Mesothelial cell of epicardium (in vitro differentiated cells): ENCODE results near the gene APEX1. TPM values are rescaled to one million over a fixed set of nuclear protein-coding genes. Genes with fewer than 3 reads are reported as not detected.

Experiments used
- DNase-seq, 2 experiments: peaks; one replicate each; pipeline ENCODE4 v3.0.0; 2021; ENCODE audit warnings: low spot score in 2 of 2; ENCODE audit not compliant: unreplicated experiment in 2 of 2
- H3K27ac Mint-ChIP-seq: 2 replicates; pipeline ENCODE4 v1.8.0; 2021; ENCODE audit warnings: mixed read lengths
- H3K27me3 Mint-ChIP-seq: 2 replicates; pipeline ENCODE4 v1.8.0; 2021; ENCODE audit warnings: low read depth, mixed read lengths
- H3K36me3 Mint-ChIP-seq: 2 replicates; pipeline ENCODE4 v1.8.0; 2021; ENCODE audit warnings: mixed read lengths
- H3K4me1 Mint-ChIP-seq: 2 replicates; pipeline ENCODE4 v1.8.0; 2021; ENCODE audit warnings: mixed read lengths
- H3K4me3 Mint-ChIP-seq: 2 replicates; pipeline ENCODE4 v1.8.0; 2021; ENCODE audit warnings: mild to moderate bottlenecking, moderate library complexity, mixed read lengths
- H3K9me3 Mint-ChIP-seq: 2 replicates; pipeline ENCODE4 v1.8.0; 2021; ENCODE audit warnings: mixed read lengths
- total RNA-seq: library from RNA; stranded (reverse); gene quantifications from 3 replicates; pipeline ENCODE4 v1.2.1, GENCODE V29; 2021
- TF ChIP-seq, protein P1 (sequence below): fragments of 200-600 bp; sonication (generic); IDR thresholded peaks from one replicate; pipeline ENCODE4 v1.5.0; 2021; ENCODE audit warnings: antibody characterized with exemption; ENCODE audit not compliant: unreplicated experiment

Gene APEX1
- total RNA-seq, 1 donor from 2014 or later = 283 TPM

DNA sequence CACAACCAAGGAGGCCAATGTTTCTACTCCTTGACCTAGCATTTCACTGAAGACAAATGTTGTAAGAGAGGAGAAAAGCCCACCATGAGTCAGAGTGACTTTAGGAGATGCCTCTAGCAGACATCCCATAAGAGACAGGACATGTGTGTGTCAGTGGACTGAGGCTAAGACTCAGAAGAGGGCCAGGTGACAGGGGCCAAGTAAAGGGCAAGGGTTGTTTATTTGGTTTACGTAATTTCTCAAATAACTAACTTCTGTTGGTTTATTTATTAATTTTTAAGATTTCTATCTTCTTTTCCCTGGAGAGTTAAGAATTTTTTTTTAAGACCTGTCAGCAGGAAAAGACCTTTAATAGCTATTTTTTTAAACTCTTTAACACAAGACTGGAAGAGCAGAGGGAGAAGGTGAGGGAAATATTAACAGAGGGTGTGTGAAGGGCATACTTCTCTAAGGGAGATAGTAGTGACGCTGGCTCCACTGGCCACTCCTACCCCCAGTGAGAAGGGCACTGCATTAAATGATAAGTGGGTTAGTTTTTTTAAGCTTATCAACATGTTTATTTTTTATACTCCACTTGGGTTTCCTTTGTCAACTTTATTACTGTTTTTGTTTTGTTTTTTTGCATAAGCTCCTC, 17.6 kb downstream of the APEX1 start:
- H3K4me3 Mint-ChIP-seq = no peak overlapping the region
- peaks cover 14% of the 10 kb centered on the region for H3K36me3 Mint-ChIP-seq
- no peak overlapping the region for H3K27ac Mint-ChIP-seq
- peaks cover 16% of the 10 kb centered on the region for H3K4me1 Mint-ChIP-seq
- H3K27me3 Mint-ChIP-seq = no peaks in the 10 kb centered on the region
- no peaks in the 10 kb centered on the region for H3K9me3 Mint-ChIP-seq
- TF ChIP-seq, protein P1, sequence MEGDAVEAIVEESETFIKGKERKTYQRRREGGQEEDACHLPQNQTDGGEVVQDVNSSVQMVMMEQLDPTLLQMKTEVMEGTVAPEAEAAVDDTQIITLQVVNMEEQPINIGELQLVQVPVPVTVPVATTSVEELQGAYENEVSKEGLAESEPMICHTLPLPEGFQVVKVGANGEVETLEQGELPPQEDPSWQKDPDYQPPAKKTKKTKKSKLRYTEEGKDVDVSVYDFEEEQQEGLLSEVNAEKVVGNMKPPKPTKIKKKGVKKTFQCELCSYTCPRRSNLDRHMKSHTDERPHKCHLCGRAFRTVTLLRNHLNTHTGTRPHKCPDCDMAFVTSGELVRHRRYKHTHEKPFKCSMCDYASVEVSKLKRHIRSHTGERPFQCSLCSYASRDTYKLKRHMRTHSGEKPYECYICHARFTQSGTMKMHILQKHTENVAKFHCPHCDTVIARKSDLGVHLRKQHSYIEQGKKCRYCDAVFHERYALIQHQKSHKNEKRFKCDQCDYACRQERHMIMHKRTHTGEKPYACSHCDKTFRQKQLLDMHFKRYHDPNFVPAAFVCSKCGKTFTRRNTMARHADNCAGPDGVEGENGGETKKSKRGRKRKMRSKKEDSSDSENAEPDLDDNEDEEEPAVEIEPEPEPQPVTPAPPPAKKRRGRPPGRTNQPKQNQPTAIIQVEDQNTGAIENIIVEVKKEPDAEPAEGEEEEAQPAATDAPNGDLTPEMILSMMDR = no peak
- no peak for DNase-seq

- Mint-ChIP-seq H3K9me3 (no peaks in the 10 kb centered on the region), H3K27ac (no peak overlapping the region), H3K27me3 (no peaks in the 10 kb centered on the region), H3K4me3 (no peak overlapping the region), H3K4me1 (no peaks in the 10 kb centered on the region), H3K36me3 (peaks cover 15% of the 10 kb centered on the region)
- TF ChIP-seq, protein P1 = no peak
- DNase-seq = no peak
Observed at GRCh38 chr14:20476776-20477175, 21.8 kb downstream of the APEX1 start.

- H3K36me3 Mint-ChIP-seq = peaks cover 15% of the 10 kb centered on the region
- H3K27ac Mint-ChIP-seq = no peak overlapping the region
- H3K27me3 Mint-ChIP-seq = no peaks in the 10 kb centered on the region
- DNase-seq = no peak
- TF ChIP-seq, protein P1 = no peak
- H3K4me1 Mint-ChIP-seq = no peaks in the 10 kb centered on the region
- no peaks in the 10 kb centered on the region for H3K9me3 Mint-ChIP-seq
- H3K4me3 Mint-ChIP-seq = no peak overlapping the region
Observed at GRCh38 chr14:20477211-20477876, 22.3 kb downstream of the APEX1 start.

DNA sequence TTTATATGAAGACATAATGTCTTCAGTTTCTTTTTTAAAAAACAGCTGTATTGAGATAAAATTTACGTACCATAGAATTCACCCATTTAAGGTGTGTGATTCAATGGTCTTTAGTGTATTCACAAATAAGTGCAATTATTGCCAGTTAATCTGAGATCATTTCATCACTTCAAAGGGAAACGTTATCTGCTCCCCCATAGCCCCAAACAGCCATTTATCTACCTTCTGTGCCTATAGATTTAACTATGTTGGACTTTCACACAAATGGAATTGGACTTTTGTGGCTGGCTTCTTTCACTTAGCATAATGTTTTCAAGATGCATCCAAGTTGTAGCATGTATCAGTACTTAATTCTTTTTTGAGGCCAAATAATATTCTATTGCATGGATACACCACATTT, 23.9 kb downstream of the APEX1 start:
- peaks cover 3% of the 10 kb centered on the region for H3K27me3 Mint-ChIP-seq
- DNase-seq = no peak
- peaks cover 15% of the 10 kb centered on the region for H3K36me3 Mint-ChIP-seq
- no peak overlapping the region for H3K4me3 Mint-ChIP-seq
- H3K9me3 Mint-ChIP-seq = no peaks in the 10 kb centered on the region
- H3K27ac Mint-ChIP-seq = no peak overlapping the region
- no peaks in the 10 kb centered on the region for H3K4me1 Mint-ChIP-seq
- TF ChIP-seq, protein P1 = no peak

- no peaks in the 10 kb centered on the region for H3K9me3 Mint-ChIP-seq
- H3K4me1 Mint-ChIP-seq = no peaks in the 10 kb centered on the region
- no peak overlapping the region for H3K4me3 Mint-ChIP-seq
- peaks cover 3% of the 10 kb centered on the region for H3K27me3 Mint-ChIP-seq
- TF ChIP-seq, protein P1 = no peak
- H3K36me3 Mint-ChIP-seq = peaks cover 3% of the 10 kb centered on the region
- H3K27ac Mint-ChIP-seq = no peak overlapping the region
- DNase-seq = no peak
Observed at GRCh38 chr14:20482382-20482781, 27.4 kb downstream of the APEX1 start.
